Cardiac fibroblast (primary cell): ENCODE measurements around the gene PALD1.

Source experiments
- DNase-seq, 2 donors: peaks; one replicate each; pipeline versions ENCODE4 v3.0.0 to v3.0.0-alpha.2; 2010; ENCODE audit warnings: low read depth in 2 of 2
- H3K4me3 ChIP-seq, 2 donors: replicated peaks in 1 of 2; 1 replicate in 1 of 2; 2 replicates in 1 of 2; pipeline ENCODE4 v1.5.1; 2011; ENCODE audit warnings: low read depth in 2 of 2, low read length in 2 of 2, mild to moderate bottlenecking in 2 of 2, moderate library complexity in 1 of 2
- CTCF ChIP-seq: IDR thresholded peaks from one replicate; pipeline ENCODE4 v1.5.1; 2011; ENCODE audit warnings: low read depth, mild to moderate bottlenecking, low read length, inconsistent platforms

Gene PALD1

GRCh38 chr10:70537398-70538194, 59.0 kb downstream of the PALD1 start:
- peak; percentile 33 for TF ChIP-seq CTCF
- no peak for DNase-seq
- no peak overlapping the region for H3K4me3 ChIP-seq

GRCh38 chr10:70538195-70538520, 59.6 kb downstream of the PALD1 start:
- no peak overlapping the region for H3K4me3 ChIP-seq
- no peak for TF ChIP-seq CTCF
- no peak for DNase-seq

GRCh38 chr10:70538731-70539338, 60.3 kb downstream of the PALD1 start:
- no peak overlapping the region for H3K4me3 ChIP-seq
- no peak for DNase-seq
- TF ChIP-seq CTCF: no peak

- no peak for DNase-seq
- H3K4me3 ChIP-seq: no peak overlapping the region
- no peak for TF ChIP-seq CTCF
Measured at GRCh38 chr10:70539471-70539870, 60.9 kb downstream of the PALD1 start.

GRCh38 chr10:70540089-70540788, 61.7 kb downstream of the PALD1 start:
- H3K4me3 ChIP-seq: no peak overlapping the region
- peak; percentile 88 for TF ChIP-seq CTCF
- peak; percentile 24 to 25 for DNase-seq

GRCh38 chr10:70540789-70541360, 62.3 kb downstream of the PALD1 start:
- DNase-seq: no peak
- H3K4me3 ChIP-seq: no peak overlapping the region
- TF ChIP-seq CTCF: no peak
